HG02870 (cell line): ENCODE measurements around the gene YIPF7.
A peak's percentile ranks its signal among the peaks of the same experiment; 100 is the strongest.

Experiments used
- ATAC-seq: cut with Tn5 transposase; IDR thresholded peaks from one replicate; pipeline ENCODE4 v1.9.1; 2021; ENCODE audit warnings: mild to moderate bottlenecking, moderate library complexity; ENCODE audit not compliant: unreplicated experiment

Gene YIPF7

GRCh38 chr4:44651425-44651824 lies at the start of gene YIPF7:
TSS of gene YIPF7 (minus strand) at chr4:44651625. CDS start at chr4:44650100, 1,525 bp downstream.
- no peak for ATAC-seq

- ATAC-seq, result no peak
Observed at GRCh38 chr4:44701037-44701436, 49.6 kb upstream of the YIPF7 start.

- no peak for ATAC-seq
Observed at GRCh38 chr4:44700427-44700826, 49.0 kb upstream of the YIPF7 start.

DNA sequence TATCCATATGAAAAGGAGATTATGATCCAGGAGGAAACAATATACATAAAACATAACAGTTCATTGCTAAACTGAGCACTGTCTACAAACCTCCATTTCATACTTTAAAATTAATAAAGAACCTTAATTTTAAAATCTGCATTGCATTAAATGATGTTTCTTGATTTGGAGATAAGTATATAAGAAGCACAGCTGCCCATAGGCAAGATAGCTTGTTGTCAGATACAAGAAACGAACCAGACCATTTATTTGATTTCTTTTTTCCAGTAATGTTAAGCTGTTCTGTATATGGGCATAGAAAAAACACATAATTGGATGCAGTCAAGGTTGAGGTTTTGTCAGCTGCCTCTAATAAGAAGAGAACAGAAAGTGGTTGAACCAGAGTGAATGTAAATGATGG lies 33.2 kb upstream of the YIPF7 start:
- no peak for ATAC-seq

DNA sequence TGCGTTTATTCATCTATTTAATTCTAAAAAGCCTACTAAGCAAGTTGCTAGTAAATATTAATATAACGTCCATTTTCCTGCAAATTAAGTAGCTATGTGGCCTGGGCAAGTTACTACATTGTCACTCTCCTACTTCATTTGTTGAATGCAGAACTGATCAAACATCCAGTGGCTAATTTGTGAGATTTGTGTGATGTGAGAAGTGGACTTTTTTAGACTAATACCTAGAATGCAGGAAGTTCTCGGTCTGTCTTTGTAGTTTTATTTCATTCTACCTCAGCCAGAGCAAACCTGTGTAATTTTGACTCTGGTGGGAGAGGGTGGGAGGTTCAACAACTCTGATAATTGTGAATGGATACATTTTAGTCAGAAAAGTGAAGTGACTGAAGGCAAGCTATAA lies 27.6 kb upstream of the YIPF7 start:
- ATAC-seq, result peak; percentile 10

DNA sequence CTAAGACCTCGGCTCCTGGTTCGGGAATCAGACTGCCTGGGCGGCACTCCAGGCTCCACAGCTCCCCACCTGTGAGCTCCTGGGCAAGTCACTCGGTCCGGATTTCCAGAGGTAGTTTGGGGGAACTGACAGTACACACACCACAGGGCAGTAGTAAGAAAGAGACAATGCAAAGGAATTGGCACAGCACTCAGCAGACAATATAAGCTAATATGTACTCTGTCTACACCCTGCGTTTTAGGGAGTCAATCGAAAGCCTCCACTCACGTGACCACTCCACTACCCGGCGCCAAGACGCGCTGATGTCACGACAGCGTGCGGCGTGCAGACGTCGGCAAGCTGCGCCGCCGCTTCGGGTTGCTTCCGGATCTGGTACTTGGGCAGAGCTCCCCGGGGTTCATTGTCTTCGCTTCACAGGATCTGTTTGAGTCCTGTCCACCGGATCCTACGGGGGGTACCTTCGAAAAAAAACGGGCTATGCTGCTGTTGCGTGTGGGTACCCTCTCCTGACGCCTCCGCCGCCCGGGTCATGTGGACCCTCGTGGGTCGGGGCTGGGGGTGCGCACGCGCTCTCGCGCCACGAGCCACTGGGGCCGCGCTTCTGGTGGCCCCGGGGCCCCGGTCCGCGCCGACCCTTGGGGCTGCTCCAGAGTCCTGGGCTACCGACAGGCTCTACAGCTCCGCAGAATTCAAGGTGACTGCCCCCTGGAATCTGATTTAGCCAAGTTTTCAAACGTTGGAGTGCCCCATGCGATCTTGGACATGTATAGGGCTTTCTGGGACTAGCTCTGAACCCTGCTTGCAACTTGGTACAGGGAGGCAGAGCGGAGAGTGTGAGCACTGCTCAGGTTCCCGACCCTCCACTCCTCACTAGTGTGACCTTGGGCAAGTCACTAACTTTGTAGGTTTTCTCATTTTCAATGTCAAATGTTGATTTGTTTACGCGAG lies 26.9 kb upstream of the YIPF7 start, which contains the start of gene GUF1:
GUF1 (plus strand) TSS at position 327 of the 948 bp plus-strand sequence; CDS start at position 530, 203 bp downstream.
- peak; percentile 93 for ATAC-seq

DNA sequence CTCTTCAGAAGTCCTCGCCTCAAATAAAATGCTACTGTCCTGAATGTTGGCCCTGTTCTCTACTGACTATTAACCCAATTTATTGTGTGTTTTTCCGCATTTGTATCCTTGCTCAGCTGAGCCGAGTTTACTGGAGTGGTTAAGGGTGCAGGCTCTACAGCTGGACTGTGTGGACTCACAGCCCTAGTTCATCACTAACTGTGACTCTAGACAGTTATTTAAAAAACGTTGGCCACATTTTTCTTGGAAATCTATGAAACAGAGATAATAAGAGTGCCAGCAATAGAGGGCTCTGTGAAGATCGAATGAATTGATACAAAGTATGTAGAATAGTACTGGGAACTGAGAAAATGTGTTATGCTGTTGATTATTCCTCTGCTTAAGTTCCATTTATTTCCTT lies 23.9 kb upstream of the YIPF7 start:
- no peak for ATAC-seq

DNA sequence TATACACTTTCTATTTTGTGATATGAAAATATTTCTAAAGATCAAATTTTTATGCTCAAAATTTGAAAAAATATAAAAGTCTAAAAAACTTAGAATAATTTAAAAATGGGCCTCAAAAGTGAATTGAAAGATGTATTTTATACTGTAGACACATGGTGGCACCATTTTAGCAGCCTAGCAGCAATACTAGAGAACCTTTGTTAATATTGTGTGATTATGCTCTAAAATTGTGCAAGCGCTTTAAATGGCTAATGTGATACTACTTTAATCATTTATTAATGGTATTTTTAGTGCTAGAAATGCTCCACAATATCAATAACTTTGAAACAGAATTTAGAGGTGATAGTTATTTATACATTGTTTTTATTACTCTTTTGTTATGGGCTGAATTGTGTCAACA lies 23.0 kb upstream of the YIPF7 start:
- ATAC-seq, result no peak

GRCh38 chr4:44671636-44672035 lies 20.2 kb upstream of the YIPF7 start:
- no peak for ATAC-seq

GRCh38 chr4:44670506-44671199 lies 19.2 kb upstream of the YIPF7 start:
- no peak for ATAC-seq

- no peak for ATAC-seq
Observed at GRCh38 chr4:44668526-44668925, 17.1 kb upstream of the YIPF7 start.

DNA sequence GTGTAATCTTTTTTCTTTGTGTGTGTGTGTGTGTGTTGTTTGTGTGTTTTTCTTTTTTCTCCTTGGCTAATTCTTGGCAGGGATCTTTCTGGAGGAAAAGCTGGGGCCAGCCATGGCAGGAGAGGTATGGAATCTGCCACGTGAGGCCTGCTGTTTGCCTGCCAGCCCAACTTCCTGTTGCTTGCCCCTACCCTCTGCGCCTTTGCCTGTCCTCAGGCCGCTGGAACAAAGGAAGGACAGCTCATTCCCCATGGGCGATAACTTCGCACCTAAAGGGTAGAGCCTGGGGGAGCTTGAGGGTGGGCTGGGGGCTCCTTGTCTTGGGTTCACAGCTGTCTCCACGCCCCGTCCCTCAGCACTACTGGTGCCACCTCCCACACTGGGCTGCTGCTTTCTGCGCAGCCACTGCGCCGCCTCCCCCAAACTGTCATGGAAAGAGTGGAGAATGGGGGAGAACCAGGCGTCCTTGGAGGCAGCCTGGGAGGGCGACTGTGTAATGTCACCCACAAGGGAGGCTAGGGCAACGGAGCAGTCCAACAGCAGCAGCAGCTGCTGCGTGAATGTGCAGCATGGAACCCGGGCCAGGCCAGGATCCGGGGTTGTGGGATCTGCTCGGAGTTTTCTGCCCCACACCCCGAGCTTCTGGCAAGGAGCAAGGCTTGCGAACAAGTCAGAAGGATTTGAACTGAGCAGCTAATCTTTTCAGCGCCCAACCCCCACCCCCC lies 12.3 kb upstream of the YIPF7 start:
- ATAC-seq, result no peak

DNA sequence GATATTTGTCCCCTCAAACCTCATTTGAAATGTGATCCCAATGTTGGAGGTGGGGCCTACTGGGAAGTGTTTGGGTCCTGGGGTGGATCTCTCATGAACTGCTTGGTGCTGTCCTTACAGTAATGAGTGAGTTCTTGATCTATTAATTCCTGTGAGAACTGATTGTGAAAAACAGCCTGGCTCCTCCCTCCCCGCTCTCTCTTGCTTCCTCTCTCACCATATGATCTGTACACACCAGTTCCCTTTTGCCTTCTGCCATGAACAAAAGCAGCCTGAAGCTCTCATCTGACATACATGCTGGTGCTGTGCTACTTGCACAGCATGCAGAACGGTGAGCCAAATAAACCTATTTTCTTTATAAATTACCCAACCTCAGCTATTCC lies 11.2 kb upstream of the YIPF7 start:
- ATAC-seq, result peak; percentile 82

- ATAC-seq, result peak; percentile 6
Observed at GRCh38 chr4:44661940-44662622, 10.7 kb upstream of the YIPF7 start.

DNA sequence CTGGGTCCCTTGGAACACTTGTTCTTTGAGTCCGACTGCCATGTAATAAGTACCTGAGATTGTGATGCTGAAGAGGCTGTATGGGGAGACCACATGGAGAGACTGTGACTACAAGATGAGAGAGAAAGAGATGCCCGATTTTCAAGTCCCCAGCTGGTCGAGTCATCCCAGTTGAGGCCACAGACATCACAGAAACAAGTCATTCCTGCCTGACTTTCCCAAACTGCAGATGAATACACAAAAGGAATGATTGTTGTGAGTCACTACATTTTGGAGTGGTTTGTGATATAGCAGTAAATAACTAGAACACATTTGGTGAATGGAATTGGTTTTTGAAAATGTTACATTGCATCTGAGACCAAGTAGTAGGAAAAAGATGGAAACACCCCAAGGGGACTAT lies 9.0 kb upstream of the YIPF7 start:
- ATAC-seq, result no peak

DNA sequence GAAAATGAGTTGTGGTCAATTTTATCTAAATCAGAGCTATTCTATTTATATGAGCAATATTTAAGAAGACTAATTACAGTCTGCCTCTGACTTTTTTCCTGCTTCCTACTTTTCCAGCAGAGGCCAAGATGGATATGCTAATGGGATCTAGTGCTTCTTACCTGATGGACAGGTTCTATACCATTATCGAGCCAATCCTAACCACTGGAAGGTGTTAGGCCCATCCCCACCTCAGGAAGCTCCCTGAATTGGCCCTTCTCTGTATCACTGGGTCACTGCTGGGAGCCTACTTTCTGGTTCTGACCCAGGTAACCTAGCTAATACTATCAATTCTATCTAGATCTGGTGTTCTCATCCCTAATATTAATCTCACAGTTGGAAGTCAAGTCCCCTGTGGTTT lies 577 bp upstream of the YIPF7 start:
- ATAC-seq, result no peak

- no peak for ATAC-seq
Observed at GRCh38 chr4:44646151-44646550, 5.3 kb downstream of the YIPF7 start.

- no peak for ATAC-seq
Observed at GRCh38 chr4:44638091-44638490, 13.3 kb downstream of the YIPF7 start.

- ATAC-seq, result no peak
Observed at GRCh38 chr4:44632733-44633132, 18.7 kb downstream of the YIPF7 start.

DNA sequence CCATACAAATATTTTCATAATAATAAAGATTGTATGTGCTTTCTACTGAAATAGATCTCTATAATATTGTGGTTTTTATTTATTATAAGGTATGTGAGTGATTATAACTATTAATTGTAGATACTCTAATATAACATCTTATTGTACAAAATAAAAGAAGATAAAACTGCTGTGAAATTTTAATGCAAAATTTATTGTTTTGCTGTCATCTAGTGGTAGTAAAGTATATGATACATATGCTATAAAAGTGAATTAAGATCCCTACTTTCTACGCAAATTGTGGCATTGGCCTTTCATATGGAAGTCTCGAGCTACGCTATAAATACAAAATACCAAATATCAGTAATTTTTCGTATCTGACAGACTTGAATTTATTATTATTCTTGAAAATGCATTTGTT lies 19.3 kb downstream of the YIPF7 start:
- no peak for ATAC-seq
